ENCODE data around the gene TBC1D25.

TBC1D25 gene, protein sequence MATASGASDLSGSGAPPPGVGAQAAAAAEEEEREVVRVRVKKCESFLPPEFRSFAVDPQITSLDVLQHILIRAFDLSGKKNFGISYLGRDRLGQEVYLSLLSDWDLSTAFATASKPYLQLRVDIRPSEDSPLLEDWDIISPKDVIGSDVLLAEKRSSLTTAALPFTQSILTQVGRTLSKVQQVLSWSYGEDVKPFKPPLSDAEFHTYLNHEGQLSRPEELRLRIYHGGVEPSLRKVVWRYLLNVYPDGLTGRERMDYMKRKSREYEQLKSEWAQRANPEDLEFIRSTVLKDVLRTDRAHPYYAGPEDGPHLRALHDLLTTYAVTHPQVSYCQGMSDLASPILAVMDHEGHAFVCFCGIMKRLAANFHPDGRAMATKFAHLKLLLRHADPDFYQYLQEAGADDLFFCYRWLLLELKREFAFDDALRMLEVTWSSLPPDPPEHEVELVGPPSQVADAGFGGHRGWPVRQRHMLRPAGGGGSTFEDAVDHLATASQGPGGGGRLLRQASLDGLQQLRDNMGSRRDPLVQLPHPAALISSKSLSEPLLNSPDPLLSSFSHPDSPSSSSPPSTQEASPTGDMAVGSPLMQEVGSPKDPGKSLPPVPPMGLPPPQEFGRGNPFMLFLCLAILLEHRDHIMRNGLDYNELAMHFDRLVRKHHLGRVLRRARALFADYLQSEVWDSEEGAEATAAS

GRCh38 chrX:48539345-48540027 is at the start of gene TBC1D25:
Gene TBC1D25 (plus strand): TSS chrX:48539714. CDS start chrX:48539798, 84 bp downstream.
- peak; percentile 91 for DNase-seq

- no peak for DNase-seq
These were observed 49.6 kb upstream of the TBC1D25 start for GRCh38 chrX:48489892-48490291.

DNA sequence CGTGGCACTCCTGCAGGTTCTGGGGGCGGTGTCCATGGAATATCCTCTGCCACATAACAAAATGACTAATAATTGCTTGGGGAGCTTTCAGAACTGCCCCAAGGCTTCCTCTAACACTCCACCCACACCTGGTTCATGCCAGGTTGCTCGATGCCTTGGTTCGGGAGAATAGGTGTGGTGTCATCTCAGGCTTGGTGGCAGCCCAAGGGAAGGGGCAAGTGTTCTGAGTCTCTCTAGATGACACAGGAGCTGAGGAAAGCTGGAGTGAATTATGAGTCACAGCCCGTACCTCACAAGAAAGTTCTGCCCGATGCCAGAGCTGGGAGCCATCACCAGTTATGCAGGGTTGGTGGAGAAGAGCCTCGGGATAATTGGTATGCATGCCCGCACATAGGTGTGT is 48.9 kb upstream of the TBC1D25 start:
- no peak for DNase-seq

DNA sequence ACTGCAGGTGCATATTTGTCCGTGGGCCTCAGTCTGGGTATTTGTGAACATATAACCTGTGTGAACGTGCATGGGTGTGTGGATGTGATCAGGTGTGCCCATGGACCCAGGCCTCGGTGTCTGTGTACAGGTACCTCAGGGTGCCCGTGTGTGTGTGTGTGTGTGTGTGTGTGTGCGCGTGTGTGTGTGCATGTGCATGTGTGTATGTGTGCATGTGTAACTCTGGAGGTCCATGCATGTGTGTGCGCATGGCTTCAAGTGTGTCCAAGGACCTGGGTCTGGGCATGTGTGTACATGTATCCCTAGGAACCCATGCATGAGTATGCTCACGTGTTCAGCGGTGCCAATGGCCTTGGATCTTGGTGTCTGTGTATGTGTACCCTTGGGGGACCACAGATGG is 47.7 kb upstream of the TBC1D25 start:
- no peak for DNase-seq

- DNase-seq = no peak
These were observed 47.1 kb upstream of the TBC1D25 start for GRCh38 chrX:48492293-48492910.

GRCh38 chrX:48493890-48494364 is 45.6 kb upstream of the TBC1D25 start:
- DNase-seq = no peak

GRCh38 chrX:48496660-48497059 is 42.9 kb upstream of the TBC1D25 start:
- no peak for DNase-seq

- no peak for DNase-seq
These were observed 41.6 kb upstream of the TBC1D25 start for GRCh38 chrX:48497871-48498270.

DNA sequence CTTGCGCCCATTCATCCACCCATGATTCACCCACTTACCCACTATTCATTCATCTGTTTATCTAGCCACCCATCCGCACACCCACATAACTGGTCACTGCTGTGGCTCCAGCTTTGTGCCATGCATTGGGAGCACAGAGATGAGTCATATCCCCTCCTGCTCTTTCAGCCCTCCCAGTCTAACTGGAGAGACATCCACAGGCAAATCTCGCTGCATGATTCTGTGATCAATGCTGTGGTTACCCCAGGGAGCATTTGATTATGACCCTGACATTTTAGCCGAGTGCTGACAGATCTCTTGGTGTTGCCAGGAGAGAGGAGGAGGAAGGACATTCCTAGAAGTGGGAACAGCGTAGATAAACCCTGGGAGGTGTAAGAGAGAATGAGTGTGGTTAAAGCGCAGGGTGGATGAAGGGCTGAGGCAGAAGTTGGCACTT is 41.1 kb upstream of the TBC1D25 start:
- DNase-seq = no peak

- DNase-seq = no peak
These were observed 35.3 kb upstream of the TBC1D25 start for GRCh38 chrX:48504261-48504660.

- no peak for DNase-seq
These were observed 34.0 kb upstream of the TBC1D25 start for GRCh38 chrX:48505481-48505880.

DNA sequence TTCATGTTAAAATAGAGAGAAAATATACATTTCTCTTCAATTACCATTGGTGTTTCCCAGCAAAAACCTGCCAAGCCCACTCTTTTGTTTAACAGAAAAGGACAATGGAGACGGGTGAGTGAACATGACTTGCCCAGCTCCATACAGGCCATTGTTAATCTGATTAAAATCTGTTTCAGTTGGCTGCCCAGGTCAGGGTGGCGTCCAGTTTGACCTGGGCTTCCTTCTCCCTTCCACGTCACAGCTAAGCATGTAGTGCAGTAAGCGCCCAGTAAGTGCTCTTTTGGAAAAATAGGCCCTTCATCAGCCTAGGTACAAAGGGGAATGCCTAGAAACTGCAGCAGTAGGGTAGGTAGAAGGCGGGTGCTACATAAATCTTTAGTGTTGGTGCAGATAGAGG is 32.3 kb upstream of the TBC1D25 start:
- DNase-seq = no peak

DNA sequence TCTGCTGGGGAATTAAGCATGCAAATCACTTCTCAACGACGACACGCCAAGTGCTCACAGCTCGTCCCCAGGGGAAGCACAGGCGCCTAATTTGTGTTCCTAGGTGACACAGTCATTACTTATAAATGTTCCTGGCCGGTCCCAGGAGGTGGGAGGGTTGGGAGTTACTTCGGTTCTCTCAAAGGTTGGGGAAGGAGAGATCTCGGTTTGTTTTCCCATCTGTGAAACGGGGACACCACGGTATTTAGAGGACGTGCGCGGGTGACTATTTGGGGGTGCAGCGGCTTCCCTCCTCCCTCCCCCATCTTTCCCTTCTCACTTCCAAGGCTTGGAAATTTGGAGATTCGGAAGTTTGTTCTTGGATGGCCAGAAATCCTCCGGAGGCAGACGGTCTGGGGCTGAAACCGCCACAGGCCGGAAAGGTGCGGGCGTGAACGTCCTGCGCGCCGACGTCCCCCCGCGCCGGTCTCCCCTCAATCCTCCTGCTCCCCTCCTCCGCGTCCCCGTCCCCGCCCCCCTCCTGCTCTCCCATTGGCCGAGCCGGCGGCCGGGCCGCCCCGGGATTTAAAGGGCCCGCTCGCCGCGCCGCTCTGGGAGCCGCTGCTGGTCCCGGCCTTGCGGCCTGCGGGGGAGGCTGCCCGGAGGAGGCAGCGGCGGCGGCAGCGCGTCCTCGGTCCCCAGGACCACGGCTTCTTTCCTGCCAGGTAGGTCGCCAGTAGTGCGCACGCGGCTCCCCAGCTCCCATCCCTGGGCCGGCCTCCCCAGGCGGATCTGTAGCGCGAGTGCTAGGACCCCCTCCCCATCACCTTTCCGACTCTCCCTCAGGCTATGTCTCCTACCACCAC is 30.9 kb upstream of the TBC1D25 start, which contains the start of gene PORCN:
TSS of gene PORCN (plus strand) at position 593 of the 845 bp plus-strand sequence. CDS start 829 bp downstream, outside the sequence.
- DNase-seq = peak; percentile 25

- DNase-seq = no peak
These were observed 30.3 kb upstream of the TBC1D25 start for GRCh38 chrX:48509245-48509590.

DNA sequence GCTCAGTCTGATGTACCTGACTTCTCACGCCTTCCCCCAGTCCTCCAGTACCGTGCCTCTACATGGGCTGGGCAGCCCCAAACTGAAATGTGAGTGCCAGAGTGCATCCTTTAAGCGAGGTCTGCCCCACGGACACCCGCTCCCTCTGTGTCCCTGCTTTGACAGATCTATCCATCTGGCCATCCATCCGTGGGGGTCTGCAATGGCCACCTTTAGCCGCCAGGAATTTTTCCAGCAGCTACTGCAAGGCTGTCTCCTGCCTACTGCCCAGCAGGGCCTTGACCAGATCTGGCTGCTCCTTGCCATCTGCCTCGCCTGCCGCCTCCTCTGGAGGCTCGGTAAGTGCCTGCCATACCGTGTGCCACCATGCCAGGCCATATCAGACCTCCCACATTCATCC is 29.9 kb upstream of the TBC1D25 start:
- DNase-seq = no peak

DNA sequence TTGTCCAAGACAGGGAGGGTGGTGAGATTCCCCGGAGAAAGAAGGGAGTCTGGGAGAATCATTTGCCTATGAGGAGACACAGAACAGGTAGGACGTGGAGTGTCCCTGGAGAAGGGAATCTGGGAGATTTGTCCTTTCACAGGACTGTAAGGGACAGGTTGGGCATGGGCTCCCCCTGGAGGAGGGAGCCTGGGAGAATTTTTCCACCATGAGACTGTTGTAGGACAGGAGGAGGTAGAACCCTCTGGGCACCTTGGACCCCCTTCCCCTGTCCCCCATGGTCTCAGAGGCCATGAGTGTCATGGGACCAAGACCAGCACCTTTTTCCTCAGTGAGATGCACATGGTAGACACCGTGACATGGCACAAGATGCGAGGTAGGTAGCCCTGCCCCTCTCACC is 28.0 kb upstream of the TBC1D25 start:
- no peak for DNase-seq

- no peak for DNase-seq
These were observed 27.1 kb upstream of the TBC1D25 start for GRCh38 chrX:48512371-48512935.

DNA sequence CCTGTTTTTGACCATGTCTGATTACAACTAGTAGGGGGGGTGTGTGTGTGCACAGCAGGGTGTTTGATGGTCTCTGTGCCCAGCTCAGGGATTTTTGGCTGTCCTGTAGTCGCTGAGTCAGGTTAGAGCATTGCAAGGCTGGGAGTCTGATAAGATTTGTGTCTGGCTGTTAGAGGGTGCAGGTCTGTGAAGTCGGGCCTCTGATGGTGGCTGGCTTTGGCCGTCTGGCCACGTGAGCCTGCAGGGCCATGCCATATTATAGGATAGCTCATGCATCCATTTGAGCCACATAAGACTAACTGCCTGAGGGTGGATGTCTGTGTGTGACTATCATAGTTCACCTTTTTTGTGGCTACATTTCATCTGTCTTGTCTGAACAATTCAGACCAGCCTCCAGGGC is 25.8 kb upstream of the TBC1D25 start:
- no peak for DNase-seq

DNA sequence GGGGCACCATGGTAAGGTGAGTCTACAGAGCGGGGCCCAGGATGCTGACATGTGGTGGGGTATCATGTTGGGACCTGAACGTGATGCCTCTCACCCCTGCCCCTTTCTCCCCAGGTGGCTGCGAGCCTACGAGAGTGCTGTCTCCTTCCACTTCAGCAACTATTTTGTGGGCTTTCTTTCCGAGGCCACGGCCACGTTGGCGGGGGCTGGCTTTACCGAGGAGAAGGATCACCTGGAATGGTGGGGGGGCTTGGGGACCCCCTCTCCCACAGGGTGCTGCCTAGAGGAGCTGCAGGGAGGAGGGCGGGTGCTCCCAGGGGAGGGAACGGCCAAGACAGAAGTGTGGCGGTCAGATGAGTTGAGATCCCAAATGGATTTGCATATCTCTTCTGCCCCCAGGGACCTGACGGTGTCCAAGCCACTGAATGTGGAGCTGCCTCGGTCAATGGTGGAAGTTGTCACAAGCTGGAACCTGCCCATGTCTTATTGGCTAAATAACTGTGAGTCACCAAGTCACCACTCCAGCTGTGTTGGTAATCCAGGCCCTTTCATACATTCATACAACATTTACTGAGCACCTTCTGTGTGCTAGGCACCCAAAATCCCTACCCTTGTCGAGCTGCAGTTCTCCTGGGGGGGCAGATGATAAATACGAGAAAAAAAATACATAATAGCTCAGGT is 25.2 kb upstream of the TBC1D25 start:
- no peak for DNase-seq

DNA sequence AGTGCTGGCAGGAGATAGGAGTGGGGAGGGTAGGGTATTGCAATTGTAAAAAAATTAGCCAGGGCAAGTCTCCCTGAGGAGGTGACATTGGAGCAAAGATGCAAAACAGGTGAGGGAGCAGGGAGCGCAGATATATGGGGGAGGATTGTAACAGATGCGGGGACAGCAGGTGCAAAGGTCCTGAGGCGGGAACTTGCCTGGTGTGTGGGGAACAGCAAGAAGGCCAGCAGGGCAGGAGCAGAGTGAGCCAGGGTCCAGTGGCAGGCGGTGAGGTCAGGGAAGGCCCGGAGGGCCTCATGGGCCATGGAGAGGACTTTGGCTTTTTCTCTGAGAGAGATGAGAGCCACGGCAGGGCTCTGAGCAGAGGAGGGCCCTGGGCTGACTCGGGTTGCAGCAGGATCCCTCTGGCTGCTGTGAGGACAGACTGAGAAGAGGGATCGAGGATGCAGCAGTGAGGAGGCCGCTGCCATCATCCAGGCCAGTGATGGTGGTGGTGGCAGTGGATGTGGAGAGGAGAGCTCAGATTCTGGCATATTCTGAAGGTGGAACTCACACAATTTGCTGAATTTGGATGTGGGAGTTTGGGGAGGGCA is 24.6 kb upstream of the TBC1D25 start:
- DNase-seq = no peak

- no peak for DNase-seq
These were observed 23.7 kb upstream of the TBC1D25 start for GRCh38 chrX:48515842-48516241.

All from DMS153 (cell line).